ENCODE results near the gene NOS1AP.

GRCh38 chr1:162397943-162398560, 328.6 kb downstream of the NOS1AP start:
- TF ChIP-seq CTCF (IDR thresholded peaks at IDR 0.05), result no peak
- no peak for TF ChIP-seq POLR2AphosphoS5 (IDR thresholded peaks at IDR 0.05)

Data from esophagus muscularis mucosa (tissue), 3 donors.